GM21825 (cell line): Measurements from ENCODE around the gene TRIM51G.
"Not testable (repeated sequence)": the region's sequence is repeated elsewhere in the genome, so short reads cannot be mapped to it uniquely, and the experiment has no call there.

Source experiments
- ATAC-seq: cut with Tn5 transposase; IDR thresholded peaks from one replicate; pipeline ENCODE4 v1.9.1; 2021; ENCODE audit warnings: mild to moderate bottlenecking, moderate library complexity; ENCODE audit not compliant: unreplicated experiment

Gene TRIM51G, protein sequence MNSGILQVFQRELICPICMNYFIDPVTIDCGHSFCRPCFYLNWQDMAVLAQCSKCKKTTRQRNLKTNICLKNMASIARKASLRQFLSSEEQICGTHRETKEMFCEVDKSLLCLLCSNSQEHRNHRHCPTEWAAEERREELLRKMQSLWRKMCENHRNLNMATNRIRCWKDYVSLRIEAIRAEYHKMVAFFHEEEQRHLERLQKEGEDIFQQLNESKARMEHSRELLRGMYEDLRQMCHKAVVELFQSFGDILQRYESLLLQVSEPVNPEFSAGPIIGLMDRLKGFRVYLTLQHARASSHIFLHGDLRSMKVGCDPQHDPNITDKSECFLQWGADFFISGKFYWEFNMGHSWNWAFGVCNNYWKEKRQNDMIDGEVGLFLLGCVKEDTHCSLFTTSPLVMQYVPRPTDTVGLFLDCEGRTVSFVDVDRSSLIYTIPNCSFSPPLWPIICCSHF

DNA sequence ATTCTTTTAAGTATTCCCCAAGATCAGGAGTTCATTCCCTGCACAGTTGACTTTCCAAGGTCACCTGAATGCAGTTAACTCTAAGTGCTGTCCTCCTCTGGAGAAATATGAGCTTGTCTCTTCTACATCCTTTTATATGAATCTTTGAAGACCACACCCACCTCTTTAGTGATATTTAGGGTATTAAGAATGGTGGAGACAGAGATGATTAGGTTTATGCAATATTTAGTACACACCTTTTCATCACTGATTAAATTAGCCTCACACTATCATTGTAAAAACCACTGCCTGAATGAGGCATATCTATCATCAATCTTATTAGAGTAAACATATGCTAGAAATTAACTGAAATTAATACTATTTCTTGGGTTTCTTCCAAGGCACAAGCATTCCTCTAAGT, at the start of gene TRIM51G:
TRIM51G (minus strand) TSS at position 101 of the 400 bp plus-strand sequence. CDS start 2,190 bp downstream, outside the sequence.
- not testable (repeated sequence) for ATAC-seq

DNA sequence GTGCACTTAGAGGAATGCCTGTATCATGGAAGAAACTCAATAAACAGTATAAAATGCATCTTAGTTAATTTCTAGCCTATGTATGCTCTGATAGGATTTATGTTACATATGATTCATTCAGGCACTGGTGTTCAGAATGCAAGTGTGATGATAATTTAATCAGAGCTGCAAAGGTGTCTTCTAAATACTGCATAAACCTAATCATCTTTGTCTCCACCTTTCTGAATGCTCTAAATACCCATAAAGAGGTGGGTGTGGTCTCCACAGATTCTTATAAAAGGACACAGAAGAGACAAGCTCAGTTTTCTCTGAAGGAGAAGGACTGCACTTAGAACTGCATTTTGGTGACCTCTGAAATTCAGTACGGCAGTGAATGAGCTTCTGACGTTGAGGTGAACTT, 44.8 kb upstream of the TRIM51G start, which contains the start of gene TRIM49B:
TRIM49B (plus strand) TSS at position 301 of the 400 bp plus-strand sequence. CDS start 2,777 bp downstream, outside the sequence.
- ATAC-seq: not testable (repeated sequence)

DNA sequence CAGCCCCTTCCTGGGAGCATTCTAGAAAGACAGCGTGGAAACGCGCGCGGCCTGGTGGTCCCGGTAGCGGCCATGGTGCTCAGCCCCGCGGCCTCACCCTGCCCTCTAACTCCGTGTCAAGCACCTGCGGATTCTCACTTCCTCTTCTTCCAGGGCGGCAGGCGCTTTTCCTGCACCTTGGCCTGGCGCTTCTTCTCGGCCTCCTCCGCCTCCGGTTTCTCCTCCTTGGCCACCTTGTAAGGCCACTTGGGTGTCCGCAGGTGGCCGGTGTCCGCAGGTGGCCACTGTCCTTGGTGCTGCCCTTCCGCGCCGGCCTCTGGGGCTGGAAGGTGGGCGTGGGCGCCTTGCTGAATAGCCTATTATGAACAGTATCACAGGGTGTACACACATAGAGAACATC, 15.1 kb downstream of the TRIM51G start:
- ATAC-seq: not testable (repeated sequence)

DNA sequence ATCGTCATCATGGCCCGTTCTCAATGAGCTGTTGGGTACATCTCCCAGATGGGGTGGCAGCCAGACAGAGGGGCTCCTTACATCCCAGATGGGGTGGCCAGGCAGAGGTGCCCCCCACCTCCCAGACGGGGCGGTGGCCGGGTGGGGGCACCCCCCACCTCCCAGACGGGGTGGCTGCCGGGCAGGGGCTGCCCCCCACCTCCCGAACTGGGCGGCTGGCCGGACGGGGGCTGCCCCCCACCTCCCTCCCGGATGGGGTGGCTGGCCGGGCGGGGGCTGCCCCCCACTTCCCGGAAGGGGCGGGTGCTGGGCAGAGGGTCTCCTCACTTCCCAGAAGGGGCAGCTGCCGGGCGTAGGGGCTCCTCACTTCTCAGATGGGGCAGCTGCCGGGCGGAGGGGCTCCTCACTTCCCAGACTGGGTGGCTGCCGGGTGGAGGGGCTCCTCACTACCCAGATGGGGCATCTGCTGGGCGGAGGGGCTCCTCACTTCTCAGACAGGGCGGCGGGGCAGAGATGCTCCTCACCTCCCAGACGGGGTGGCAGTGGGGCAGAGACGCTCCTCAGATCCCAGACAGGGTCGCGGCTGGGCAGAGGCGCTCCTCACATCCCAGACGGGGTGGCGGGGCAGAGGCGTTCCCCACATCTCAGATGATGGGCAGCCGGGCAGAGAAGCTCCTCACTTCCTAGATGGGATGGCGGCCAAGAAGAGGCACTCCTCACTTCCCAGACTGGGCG, 28.2 kb downstream of the TRIM51G start:
- ATAC-seq: not testable (repeated sequence)

DNA sequence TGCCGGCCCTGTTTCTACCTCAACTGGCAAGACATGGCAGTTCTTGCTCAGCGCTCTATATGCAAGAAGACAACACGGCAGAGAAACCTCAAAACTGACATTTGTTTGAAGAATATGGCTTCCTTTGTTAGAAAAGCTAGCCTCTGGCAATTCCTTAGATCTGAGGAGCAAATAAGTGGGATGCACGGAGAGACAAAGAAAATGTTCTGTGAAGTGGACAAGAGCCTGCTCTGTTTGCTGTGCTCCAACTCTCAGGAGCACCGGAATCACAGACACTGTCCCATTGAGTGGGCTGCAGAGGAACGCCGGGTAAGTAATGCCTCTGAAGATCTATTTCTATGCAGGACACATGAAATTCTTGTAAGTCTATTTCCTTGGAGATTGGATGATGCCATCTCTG, 37.9 kb downstream of the TRIM51G start:
- ATAC-seq: not testable (repeated sequence)
